ENCODE data around the gene NCOA7.

The NCOA7 gene

DNA sequence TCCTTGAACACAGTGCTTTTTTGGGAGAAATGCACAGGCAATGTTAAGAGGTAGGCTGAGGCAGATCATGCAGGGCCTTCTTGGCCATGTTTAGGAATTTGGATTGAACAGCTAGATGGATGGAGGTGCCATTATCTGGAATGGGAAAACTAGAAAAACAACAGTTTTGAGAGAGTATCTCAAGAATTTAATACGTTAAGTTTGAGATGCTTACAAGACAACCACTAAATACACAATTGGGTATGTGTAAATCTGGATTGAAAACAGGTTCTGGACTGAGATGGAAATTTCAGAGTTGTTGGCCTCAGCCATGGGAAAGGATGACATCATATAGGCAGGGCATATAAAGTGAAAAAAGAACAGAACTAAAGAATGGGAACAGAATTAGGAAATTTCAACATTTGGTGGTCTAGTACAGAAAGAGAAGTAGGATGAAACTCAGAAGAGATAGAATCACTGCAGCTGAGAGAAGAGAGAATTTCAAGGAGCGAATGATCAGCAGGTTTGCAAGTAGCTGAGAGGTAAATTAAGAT, 37.1 kb downstream of the NCOA7 start:
- no peak for DNase-seq (ENCODE audit: low read depth in 1 of 2, low spot score in 1 of 2)
- in situ Hi-C loops (cut with HindIII; ENCODE audit: low pct_unique_long_range_greater_than_20kb, low sequenced_read_pairs): no loop called here
- no peak for TF ChIP-seq JUND (IDR thresholded peaks at IDR 0.05; ENCODE audit: low read depth)

DNA sequence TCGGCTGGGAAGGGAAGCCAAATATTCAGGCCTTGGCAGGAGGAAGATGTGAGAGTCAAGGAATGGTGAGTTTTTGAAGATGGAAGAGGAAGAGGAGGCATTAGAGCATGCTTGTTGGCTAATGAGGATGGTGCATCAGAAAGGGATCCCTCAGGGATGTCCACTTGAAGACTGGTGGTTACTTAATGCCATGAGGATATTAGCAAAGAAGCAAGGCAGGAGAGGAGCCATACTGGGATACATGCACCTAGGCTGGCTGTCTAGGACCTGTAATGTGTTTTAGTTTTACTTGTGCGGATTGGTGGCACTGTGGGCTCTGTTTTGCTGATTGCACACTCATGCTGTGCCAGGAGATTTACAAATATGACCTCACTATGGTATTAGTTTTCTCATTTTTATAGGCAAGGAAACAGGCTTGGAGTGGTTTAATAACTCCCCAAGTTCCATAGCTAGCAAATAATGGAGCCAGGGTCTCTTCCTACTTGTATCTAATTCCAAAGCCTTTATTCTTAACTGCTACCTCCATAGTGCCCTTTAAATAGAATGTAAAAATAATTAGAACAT, 37.8 kb downstream of the NCOA7 start:
- in situ Hi-C loops (cut with HindIII; ENCODE audit: low pct_unique_long_range_greater_than_20kb, low sequenced_read_pairs): no loop called here
- no peak for DNase-seq (ENCODE audit: low read depth in 1 of 2, low spot score in 1 of 2)
- no peak for TF ChIP-seq JUND (IDR thresholded peaks at IDR 0.05; ENCODE audit: low read depth)

- no peak for TF ChIP-seq JUND (IDR thresholded peaks at IDR 0.05; ENCODE audit: low read depth)
- DNase-seq (ENCODE audit: low read depth in 1 of 2, low spot score in 1 of 2): no peak
- in situ Hi-C loops (cut with HindIII; ENCODE audit: low pct_unique_long_range_greater_than_20kb, low sequenced_read_pairs): no loop called here
These were observed 38.7 kb downstream of the NCOA7 start for GRCh38 chr6:125829433-125829832.

- no peak for TF ChIP-seq JUND (IDR thresholded peaks at IDR 0.05; ENCODE audit: low read depth)
- in situ Hi-C loops (cut with HindIII; ENCODE audit: low pct_unique_long_range_greater_than_20kb, low sequenced_read_pairs): no loop called here
- no peak for DNase-seq (ENCODE audit: low read depth in 1 of 2, low spot score in 1 of 2)
These were observed 40.9 kb downstream of the NCOA7 start for GRCh38 chr6:125831659-125832058.

- in situ Hi-C loops (cut with HindIII; ENCODE audit: low pct_unique_long_range_greater_than_20kb, low sequenced_read_pairs): no loop called here
- no peak for TF ChIP-seq JUND (IDR thresholded peaks at IDR 0.05; ENCODE audit: low read depth)
- DNase-seq (ENCODE audit: low read depth in 1 of 2, low spot score in 1 of 2): no peak
These were observed 41.8 kb downstream of the NCOA7 start for GRCh38 chr6:125832391-125833117.

- no peak for DNase-seq (ENCODE audit: low read depth in 1 of 2, low spot score in 1 of 2)
- no peak for TF ChIP-seq JUND (IDR thresholded peaks at IDR 0.05; ENCODE audit: low read depth)
- in situ Hi-C loops (cut with HindIII; ENCODE audit: low pct_unique_long_range_greater_than_20kb, low sequenced_read_pairs): no loop called here
These were observed 43.6 kb downstream of the NCOA7 start for GRCh38 chr6:125834348-125834747.

- no peak for TF ChIP-seq JUND (IDR thresholded peaks at IDR 0.05; ENCODE audit: low read depth)
- in situ Hi-C loops (cut with HindIII; ENCODE audit: low pct_unique_long_range_greater_than_20kb, low sequenced_read_pairs): no loop called here
- no peak for DNase-seq (ENCODE audit: low read depth in 1 of 2, low spot score in 1 of 2)
These were observed 44.5 kb downstream of the NCOA7 start for GRCh38 chr6:125835221-125835744.

- TF ChIP-seq JUND (IDR thresholded peaks at IDR 0.05; ENCODE audit: low read depth): no peak
- in situ Hi-C loops (cut with HindIII; ENCODE audit: low pct_unique_long_range_greater_than_20kb, low sequenced_read_pairs): no loop called here
- no peak for DNase-seq (ENCODE audit: low read depth in 1 of 2, low spot score in 1 of 2)
These were observed 45.7 kb downstream of the NCOA7 start for GRCh38 chr6:125836466-125836865.

DNA sequence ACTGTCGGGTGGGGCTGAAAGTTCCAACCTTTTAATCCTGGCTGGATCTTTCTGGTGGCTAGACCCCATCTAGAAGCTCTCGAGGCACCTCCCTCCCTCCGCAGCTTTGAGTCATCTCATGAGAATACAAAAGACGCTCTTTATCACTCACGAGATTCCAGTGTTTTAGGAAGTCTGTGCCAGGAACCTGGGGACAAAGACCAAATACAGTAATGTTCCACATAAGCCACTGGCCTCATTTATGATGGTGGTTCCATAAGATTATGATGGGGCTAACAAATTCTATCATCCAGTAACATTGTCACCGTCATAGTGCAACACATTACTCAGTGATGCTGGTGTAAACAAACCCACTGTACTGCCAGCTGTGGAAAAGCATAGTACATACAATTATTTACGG, 48.7 kb downstream of the NCOA7 start:
- in situ Hi-C loops (cut with HindIII; ENCODE audit: low pct_unique_long_range_greater_than_20kb, low sequenced_read_pairs): no loop called here
- TF ChIP-seq JUND (IDR thresholded peaks at IDR 0.05; ENCODE audit: low read depth): no peak
- no peak for DNase-seq (ENCODE audit: low read depth in 1 of 2, low spot score in 1 of 2)

- no peak for DNase-seq (ENCODE audit: low read depth in 1 of 2, low spot score in 1 of 2)
- in situ Hi-C loops (cut with HindIII; ENCODE audit: low pct_unique_long_range_greater_than_20kb, low sequenced_read_pairs): no loop called here
- no peak for TF ChIP-seq JUND (IDR thresholded peaks at IDR 0.05; ENCODE audit: low read depth)
These were observed 49.1 kb downstream of the NCOA7 start for GRCh38 chr6:125839879-125840278.

DNA sequence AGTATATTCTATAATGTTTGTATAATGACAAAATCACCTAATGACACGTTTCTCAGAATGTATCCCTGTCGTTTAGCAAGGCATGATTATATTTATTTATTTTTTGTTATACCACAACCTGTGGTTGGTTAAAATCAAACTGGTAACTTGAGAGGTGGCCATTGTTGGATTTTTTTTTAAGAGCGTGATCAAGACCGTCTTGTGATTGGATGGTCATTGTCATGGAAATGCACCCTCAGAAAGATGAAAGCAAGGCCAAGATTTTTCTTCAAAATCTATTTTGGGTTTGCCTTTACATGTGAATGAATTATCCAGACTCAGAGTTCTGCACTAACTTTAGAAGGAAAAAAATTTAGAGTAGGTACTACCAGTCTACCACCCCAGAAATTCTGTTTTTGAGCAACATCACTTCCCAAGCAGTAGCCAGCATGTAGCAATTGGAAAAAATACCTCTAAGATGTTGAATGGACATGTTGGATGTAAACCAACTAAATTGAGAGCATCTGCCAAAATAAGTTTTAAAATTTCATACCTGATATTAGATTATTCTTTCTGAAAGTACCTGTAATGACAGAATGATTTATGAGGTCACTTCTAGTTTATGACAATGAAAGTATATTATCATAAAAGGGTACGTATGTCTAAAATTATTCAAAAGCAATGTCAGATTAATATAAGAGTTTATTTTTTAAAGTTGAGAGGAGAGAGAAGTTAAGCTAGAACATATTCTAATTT, 50.8 kb downstream of the NCOA7 start:
- DNase-seq (ENCODE audit: low read depth in 1 of 2, low spot score in 1 of 2): no peak
- in situ Hi-C loops (cut with HindIII; ENCODE audit: low pct_unique_long_range_greater_than_20kb, low sequenced_read_pairs): no loop called here
- TF ChIP-seq JUND (IDR thresholded peaks at IDR 0.05; ENCODE audit: low read depth): no peak

DNA sequence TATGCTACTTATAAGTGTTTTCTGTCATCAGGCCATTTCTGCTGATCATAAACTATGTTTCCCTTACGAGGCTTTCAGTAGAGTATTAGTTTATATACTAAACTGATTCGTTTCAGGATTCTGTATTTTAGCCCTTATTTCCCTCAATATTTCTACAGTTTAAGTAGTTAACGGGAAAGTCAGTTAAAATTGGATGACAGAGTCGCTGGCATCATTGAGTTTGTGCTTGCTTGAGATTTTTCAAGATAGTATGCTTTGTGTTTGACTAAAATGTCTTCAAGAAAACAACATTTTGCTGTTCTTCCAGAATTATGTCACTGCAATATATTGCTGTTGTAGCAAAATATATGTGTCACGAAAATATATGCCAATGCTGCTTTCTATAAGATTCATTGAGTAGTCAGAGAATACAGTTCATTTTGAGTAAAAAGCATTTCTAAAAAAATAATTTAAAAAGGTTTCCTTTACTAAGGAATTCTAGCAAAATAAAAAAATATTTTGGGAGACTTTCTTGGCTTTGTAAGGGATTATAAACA, 51.4 kb downstream of the NCOA7 start:
- in situ Hi-C loops (cut with HindIII; ENCODE audit: low pct_unique_long_range_greater_than_20kb, low sequenced_read_pairs): no loop called here
- TF ChIP-seq JUND (IDR thresholded peaks at IDR 0.05; ENCODE audit: low read depth): no peak

More for the DNA sequence above, 51.4 kb downstream of the NCOA7 start:
- DNase-seq (ENCODE audit: low read depth in 1 of 2, low spot score in 1 of 2): no peak

All from T47D (cell line).